Muscle of arm (tissue), 14 donors: Measurements from ENCODE around the gene RASA4. TPM values are rescaled to one million over a fixed set of nuclear protein-coding genes. Genes with fewer than 3 reads are reported as not detected.
"Not testable (repeated sequence)": the region's sequence is repeated elsewhere in the genome, so short reads cannot be mapped to it uniquely, and the experiment has no call there.

Experiments
- DNase-seq: peaks from one replicate; pipeline ENCODE4 v3.0.0-alpha.2; 2013
- long read RNA-seq, 11 donors: transcript quantifications; one replicate each; lab custom pipeline, GENCODE V29; 2026
- polyA plus RNA-seq, 12 donors: library from polyadenylated mRNA; unstranded; fragments of 120-200 nt; gene quantifications; one replicate each; pipeline ENCODE4 v1.2.1, GENCODE V29; 2013; ENCODE audit not compliant: insufficient read length in 12 of 12

RASA4 gene
- 10 to 100 TPM in 11 of 12 donors, not detected in 1; 14.2 to 63.6 (median 27.8) TPM for polyA plus RNA-seq
- long read RNA-seq, donor 1, partial matches to known transcripts: 0 of 2 reads
- long read RNA-seq, donor 1, other reads (novel, unspliced or antisense): 0 of 2 reads
- long read RNA-seq, donor 2, full-length matches to known transcripts: 2 of 2 reads
- long read RNA-seq, donor 2, partial matches to known transcripts: 0 of 2 reads
- long read RNA-seq, donor 2, other reads (novel, unspliced or antisense): 0 of 2 reads
- long read RNA-seq, donor 3: 0 reads
- long read RNA-seq, donor 4: 0 reads
- long read RNA-seq, donor 5, partial matches to known transcripts: 6 of 9 reads
- long read RNA-seq, donor 5, other reads (novel, unspliced or antisense): 0 of 9 reads
- long read RNA-seq, donor 6, full-length matches to known transcripts: 1 of 1 reads
- long read RNA-seq, donor 6, partial matches to known transcripts: 0 of 1 reads
- long read RNA-seq, donor 6, other reads (novel, unspliced or antisense): 0 of 1 reads
- long read RNA-seq, donor 7: 0 reads
- long read RNA-seq, donor 8, full-length matches to known transcripts: 6 of 6 reads
- long read RNA-seq, donor 8, partial matches to known transcripts: 0 of 6 reads
- long read RNA-seq, donor 8, other reads (novel, unspliced or antisense): 0 of 6 reads
- long read RNA-seq, donor 9: 0 reads
- long read RNA-seq, donor 10, full-length matches to known transcripts: 3 of 3 reads
- long read RNA-seq, donor 10, partial matches to known transcripts: 0 of 3 reads
- long read RNA-seq, donor 10, other reads (novel, unspliced or antisense): 0 of 3 reads
- long read RNA-seq, donor 11, partial matches to known transcripts: 0 of 3 reads
- long read RNA-seq, donor 11, other reads (novel, unspliced or antisense): 0 of 3 reads

- DNase-seq: not testable (repeated sequence)
These were observed at the start of gene RASA4 for GRCh38 chr7:102616507-102617125. TSS of gene RASA4 (minus strand) at chr7:102616756. CDS start at chr7:102616689, 67 bp downstream.

DNA sequence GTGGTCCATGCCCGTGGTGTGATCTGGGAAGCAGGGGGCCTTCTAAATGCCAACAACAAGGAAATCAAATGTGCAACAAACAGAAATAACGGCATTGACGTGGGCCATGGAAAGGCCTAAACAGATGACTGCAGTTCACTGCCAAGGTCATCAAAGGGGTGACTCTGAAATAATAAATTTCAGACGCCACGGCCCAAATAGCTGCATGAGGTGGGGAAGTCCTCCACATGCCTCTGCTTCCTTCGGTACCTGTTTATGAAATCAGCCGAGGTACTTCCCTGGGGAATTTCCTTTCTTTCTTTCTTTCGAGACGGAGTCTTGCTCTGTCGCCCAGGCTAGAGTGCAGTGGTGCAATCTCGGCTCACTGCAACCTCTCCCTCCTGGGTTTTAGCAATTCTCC, 48.2 kb upstream of the RASA4 start:
- not testable (repeated sequence) for DNase-seq

GRCh38 chr7:102649924-102650323, 33.4 kb upstream of the RASA4 start, which contains the start of gene SPDYE2B:
TSS of gene SPDYE2B (plus strand) at chr7:102650319. CDS start at chr7:102652349, 2,030 bp downstream.
- not testable (repeated sequence) for DNase-seq

- not testable (repeated sequence) for DNase-seq
These were observed 31.3 kb upstream of the RASA4 start for GRCh38 chr7:102647813-102648212.

DNA sequence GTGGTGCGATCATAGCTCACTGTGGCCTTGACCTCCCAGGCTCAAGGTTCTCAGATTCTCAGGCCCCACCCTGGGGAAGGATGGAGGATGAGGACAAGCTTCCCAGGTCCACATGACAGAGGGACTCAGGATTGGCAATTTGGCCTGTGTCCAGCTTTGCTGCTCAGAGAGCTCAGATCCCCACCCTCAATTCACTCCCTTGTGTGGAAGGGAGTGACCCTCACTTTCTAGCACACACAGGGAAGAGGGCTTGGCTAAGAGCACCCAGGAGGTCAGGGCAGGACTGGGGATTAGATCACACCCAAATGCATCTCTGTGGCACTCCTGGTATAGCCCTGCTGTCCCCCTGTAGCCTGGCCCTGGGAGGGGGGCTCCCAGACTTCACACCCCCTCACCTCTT, 26.8 kb upstream of the RASA4 start:
- DNase-seq: not testable (repeated sequence)

- DNase-seq: not testable (repeated sequence)
These were observed 26.1 kb upstream of the RASA4 start, which contains the start of gene UPK3BL1 for GRCh38 chr7:102642691-102643090. TSS of gene UPK3BL1 (minus strand) at chr7:102642791. CDS start at chr7:102642741, 50 bp downstream.

DNA sequence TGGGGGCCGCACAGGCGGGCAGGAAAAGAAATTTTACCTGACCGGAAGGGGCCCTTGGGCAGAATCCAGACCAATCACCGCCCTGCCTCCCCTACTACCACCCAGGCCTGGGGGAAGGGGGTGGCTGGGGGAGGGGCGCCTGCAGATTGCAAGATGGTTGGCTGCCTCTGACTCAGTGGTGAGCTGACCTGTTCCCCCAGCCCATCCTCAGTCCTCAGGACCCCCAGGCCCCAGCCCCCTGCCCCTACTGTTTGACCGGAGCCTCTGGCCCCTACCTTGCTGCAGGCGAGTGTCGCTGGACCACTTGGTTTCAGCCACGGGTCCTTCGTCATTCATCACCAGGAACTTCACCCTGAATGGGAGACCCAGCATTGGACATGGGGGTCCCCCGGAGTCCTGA, 22.3 kb upstream of the RASA4 start:
- not testable (repeated sequence) for DNase-seq

GRCh38 chr7:102636956-102637355, 20.4 kb upstream of the RASA4 start:
- DNase-seq: not testable (repeated sequence)

DNA sequence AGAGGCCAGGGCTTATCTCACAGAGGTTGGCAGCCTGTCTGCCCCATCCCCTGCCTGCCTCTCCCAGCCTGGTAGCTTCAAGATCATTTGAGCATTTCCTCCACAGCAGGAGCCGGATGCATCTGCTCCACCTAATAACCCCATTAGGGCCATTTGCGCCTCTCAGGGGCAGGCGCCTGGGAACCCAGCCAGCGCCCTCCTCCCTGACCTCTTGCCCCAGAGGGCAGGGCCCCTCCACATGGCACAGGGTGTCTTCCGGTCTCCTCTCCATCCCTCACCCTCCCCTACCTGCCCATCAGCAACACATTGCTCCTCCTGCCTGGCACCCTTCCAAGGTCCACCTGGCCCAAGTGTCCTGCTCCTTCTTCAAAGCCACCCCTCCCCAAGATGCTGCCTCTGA, 18.8 kb upstream of the RASA4 start:
- not testable (repeated sequence) for DNase-seq

GRCh38 chr7:102634299-102634698, 17.7 kb upstream of the RASA4 start:
- DNase-seq: not testable (repeated sequence)

- not testable (repeated sequence) for DNase-seq
These were observed 14.1 kb upstream of the RASA4 start for GRCh38 chr7:102630622-102631021.

GRCh38 chr7:102627271-102627904, 10.8 kb upstream of the RASA4 start:
- not testable (repeated sequence) for DNase-seq

DNA sequence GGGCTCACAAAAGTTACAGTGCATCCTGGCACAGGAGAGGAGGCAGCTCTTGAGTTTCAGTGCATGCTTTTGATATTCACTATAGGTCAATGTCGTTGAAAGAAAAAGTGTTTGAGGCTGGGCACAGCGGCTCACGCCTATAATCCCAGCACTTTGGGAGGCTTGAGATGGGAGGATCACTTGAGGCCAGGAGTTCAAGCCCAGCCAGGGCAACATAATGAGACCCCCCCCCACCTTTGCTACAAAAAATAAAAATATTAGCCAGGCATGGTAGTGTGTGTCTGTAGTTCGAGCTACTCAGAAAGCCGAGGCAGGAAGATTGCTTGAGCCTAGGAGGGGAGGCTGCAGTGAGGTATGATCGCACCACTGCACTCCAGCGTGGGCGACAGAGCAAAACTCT, 1.6 kb upstream of the RASA4 start:
- not testable (repeated sequence) for DNase-seq

DNA sequence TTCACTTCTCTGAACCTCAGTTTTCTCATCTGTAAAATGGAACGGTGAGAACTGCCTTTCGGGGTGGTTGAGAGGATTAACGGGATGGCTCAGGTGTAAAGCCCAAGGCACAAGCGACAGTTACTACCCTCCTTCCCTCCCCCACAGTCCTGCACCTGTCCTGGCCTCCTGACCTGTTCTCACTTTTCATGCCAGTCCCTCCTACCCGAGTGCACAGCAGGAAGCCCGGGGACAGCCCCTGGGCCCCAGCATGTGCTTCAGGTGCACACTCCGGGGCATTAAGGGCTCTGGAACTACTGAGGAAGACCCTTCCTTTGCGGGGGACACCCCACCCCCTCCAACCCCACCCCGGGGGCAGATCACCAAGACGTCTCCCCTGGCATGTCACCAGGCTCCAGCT, 626 bp downstream of the RASA4 start:
- not testable (repeated sequence) for DNase-seq

DNA sequence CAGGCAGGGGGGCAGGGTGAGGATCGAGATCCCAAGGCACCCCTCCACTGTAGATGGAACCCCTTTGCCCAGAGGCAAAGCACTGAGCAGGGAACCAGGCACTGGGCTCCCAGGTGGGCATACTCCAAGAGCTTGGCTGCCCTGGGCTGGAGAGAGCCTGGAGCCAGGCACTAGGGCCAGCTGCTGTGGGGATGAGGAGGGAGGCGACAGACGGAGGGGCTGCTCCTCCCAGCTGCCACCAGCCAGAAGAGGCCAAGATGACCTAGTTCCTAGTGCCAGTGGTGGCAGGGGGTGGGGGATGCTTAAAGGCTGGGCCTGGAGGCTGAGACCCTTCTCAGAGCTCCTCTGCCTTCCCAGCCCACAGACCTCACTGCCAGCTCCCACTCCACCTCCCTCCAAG, 1.7 kb downstream of the RASA4 start:
- DNase-seq: not testable (repeated sequence)

DNA sequence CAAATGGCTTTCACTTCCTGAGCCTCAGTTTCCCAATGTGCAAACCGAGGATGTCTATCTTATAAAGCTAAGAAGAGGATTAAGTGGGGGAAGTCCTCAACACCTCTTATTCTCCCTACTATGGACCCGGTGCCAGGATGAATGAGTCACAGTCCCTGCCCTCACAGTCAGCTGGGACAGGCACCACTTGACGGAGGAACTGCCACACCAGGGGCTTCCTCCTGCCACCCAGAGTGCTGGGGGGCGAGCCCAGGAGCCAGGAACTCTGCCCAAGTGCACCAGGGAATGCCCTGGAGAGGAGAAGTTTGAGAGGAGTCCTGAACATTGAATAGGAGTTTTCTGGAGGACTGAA, 2.2 kb downstream of the RASA4 start:
- DNase-seq: not testable (repeated sequence)

DNA sequence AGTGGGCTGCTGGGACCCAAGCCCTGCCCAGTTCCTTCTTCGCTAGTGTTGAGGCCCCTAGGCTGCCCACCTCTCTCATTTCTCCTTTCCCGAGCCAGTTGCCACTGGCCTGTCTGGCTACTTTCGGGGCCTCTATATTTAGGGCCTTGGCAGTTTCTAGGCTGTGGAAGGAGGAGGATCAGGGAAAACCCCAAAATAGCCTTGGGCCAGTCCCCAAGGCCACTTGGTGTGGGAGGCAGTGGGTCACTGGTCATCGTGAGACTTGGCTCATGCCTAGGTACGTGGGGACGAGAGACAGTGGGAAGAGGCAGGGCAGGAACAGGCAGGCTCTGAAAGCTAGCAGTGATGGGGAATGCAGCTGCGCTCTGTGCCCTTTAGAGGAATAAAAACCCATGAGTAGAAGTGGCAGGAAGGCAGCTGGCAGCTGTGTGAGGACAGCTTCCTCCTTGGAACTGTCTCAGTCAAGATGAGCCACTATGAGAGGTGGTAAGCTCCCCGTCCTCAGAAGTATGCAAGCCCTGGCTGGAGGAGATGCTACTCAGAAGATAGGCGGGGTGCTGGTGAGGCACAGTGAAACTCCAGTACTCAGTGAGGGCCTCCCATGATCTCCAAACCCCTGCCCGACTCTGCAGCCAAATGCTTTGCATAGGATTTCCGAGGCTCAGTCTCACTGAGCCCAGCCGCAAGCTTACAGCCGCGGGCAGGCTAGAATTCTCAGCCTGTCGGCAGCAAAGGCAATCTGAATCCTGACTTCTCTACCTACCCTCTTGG, 2.8 kb downstream of the RASA4 start:
- DNase-seq: not testable (repeated sequence)

DNA sequence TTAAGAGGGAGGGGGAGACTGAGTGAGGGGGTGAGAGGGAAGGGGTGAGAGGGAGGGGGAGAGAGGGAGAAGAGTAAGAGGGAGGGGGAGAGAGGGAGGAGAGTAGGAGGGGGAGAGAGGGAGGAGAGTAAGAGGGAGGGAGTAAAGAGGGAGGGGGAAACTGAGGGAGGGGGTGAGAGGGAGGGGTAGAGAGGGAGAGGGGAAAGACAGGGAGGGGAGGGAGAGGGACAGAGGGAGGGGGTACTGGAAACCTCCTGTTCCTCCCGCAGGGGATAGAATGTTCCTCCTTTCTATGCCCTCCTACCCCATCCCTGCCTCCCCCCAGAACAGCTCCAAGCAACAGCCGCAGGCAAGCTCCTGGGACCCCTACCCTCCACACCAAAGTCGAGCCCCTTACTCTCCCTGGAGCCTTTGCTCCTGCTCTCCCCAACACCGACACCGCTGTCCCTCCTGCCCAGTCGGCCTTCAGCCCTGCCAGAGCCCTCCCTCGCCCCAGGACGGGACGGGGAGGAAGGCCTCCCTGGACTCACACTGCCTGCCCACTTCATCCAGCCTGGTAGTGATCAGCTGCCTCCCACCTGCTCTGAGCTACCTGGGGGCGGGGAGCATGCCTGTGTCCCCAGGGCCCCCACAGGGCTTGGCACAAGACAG, 4.8 kb downstream of the RASA4 start:
- peak; percentile 34 for DNase-seq

DNA sequence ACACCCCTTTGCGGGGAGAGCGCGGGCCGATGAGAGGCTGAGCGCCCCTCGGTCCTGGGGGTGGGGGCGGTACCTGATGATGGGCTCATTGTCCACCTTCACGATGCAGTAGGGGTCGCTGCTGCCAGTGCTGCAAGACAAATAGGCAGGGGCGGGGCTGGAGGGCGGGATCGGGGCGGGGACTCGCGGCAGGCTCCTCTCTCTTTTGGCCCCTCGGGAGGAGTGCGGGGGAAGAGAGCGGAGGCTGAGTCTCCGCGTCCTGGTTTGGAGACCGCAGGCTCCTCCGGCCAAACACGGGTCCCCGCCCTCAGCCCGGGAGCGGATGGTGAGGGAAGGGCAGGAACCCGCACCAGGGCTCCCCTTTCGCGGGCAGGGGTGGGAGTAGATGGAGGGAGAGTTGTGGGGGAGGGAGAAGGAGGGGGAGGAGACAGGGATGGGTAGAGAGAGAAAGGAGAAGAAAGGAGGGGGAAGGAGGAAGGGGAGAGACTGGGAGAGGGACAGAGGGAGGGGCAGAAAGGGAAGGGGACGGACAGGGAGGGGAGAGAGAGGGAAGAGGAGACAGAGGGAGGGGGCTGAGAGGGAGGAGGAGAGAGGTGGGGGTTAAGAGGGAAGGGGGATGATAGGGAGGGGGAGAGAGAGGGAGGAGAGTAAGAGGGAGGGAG, 5.4 kb downstream of the RASA4 start:
- DNase-seq: not testable (repeated sequence)
